Measurements from ENCODE around the gene RBP7.
"Not testable (repeated sequence)": the region's sequence is repeated elsewhere in the genome, so short reads cannot be mapped to it uniquely, and the experiment has no call there.

The RBP7 gene

DNA sequence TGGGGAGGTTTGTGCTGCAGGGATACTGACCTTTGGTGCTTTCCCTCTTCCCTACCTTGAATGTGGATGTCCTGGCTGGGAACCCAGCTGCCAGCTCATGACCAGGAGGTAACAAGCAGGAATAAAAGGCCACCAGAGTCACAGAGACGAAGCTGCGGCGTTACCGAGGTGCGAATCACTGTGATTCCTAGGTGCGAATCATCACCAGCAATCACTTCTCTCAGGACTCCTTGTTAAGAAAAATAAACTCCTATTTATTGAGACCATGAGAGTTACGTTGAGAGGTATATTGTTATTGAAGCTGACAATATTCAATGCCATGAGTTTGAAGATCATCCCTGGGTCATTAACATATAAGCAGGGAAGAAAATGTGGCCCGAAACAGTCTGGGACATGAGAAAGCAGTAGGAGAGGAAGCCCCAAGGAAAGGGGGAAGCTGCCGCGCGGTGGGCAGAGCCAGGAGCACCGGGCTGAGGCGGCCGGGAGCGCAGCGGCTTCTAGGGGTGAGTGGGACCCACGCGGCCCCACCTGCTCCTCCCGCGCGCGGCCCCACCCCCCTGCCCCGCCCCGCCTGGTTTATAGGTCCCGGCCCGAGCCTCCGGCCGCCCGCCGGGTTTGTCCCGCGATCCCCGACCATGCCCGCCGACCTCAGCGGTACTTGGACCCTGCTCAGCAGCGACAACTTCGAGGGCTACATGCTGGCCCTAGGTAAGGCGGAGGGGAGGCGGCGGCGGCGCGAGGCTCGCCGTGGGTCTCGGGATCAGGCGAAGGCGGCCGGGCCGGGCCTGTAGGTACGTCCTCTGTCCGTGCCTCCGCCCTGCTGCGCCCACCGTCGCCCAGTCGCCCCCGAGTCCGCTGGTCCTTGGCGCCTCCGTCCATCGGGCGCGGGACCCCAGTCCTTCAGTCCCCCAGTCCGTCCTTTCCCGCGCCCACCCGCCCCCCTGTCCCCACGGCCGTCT, at the start of gene RBP7:
Gene RBP7, plus strand, starts transcription at position 605 of the 959 bp plus-strand sequence. Its CDS starts 31 bp downstream, at position 636.
- no peak for DNase-seq

GRCh38 chr1:9957726-9958125, 39.3 kb upstream of the RBP7 start:
- no peak for DNase-seq

DNA sequence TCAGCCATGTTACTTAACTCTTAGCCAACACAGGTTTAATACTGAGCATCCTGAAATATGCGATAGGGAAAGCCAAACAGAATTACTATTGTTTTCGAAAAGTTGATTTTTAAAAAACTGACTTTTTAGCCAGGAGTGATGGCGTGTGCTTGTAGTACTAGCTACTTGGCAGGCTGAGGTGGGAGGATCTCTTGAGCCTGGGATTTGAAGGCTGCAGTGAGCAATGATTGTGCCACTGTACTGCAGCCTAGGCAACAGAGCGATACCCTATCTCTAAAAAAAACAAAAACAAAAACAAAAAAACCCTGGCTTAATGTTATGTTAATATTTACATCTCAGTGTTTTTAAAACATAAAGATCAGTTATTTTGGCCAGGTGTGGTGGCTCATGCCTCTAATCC, 37.0 kb upstream of the RBP7 start:
- DNase-seq: no peak

- no peak for DNase-seq
Measured at GRCh38 chr1:9960706-9961562, 36.1 kb upstream of the RBP7 start.

GRCh38 chr1:9984253-9984652, 12.8 kb upstream of the RBP7 start:
- DNase-seq: no peak

DNA sequence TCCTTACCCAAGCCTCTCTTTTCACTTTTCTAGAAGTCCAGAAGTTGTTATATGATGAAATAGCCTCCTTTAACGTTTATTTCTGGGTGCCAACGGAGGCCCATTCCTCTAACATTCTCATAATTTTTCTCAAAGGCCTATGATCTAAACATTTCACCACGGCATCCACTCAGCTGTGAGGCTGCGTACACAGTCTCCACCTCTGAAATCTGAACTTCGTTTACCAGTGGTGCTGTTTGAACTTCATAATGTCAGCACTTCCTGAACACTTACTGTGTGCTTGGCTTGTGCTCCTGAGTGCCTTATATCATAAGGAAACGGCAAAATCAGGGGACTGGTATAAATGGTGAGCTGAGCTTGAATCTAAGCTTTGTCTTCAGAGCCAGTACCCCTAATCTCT, 12.0 kb upstream of the RBP7 start:
- DNase-seq: no peak

GRCh38 chr1:9989773-9990172, 7.3 kb upstream of the RBP7 start:
- DNase-seq: no peak

DNA sequence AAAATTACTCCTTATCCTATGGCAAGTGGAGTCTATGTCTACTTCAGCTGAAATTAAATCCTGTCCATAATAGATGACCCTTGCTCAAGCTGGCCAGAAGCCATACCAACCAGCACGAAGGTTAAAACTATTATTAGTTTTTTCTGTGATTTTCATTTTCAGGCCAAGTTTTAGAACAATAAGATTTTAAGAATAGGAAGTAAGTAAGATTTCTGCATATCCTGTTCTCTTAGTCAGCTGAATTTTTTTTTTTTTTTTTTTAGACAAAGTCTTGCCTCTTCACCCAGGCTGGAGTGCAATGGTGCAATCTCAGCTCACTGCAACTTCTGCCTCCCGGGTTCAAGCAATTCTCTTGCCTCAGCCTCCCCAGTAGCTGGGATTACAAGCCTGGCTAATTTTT, 6.1 kb upstream of the RBP7 start:
- no peak for DNase-seq

GRCh38 chr1:9992910-9993309, 4.1 kb upstream of the RBP7 start:
- no peak for DNase-seq

DNA sequence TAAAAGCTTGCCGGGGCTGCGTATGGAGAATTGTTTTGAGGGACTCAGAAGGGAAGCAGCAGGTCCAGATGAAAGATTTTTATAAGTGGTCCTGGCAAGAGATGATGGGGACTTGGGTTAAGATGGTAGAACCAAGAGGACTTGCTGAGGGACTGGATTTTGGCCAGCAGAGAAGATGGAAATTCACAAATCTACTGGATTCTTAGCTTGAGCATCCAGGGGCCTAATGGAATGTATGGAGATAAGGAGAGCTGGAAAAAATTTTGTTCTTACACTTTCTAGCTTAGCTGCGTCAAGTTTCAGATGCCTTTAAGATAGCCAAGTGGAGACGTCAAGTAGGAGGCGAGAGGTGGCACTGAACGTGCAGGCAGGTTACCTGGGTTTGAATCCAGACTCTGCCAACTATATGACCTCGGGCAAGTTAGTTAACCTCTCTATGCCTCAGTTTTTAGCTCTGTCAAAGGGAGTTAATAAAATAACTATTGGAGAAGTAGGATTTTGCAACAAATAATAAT, 3.4 kb upstream of the RBP7 start:
- no peak for DNase-seq

DNA sequence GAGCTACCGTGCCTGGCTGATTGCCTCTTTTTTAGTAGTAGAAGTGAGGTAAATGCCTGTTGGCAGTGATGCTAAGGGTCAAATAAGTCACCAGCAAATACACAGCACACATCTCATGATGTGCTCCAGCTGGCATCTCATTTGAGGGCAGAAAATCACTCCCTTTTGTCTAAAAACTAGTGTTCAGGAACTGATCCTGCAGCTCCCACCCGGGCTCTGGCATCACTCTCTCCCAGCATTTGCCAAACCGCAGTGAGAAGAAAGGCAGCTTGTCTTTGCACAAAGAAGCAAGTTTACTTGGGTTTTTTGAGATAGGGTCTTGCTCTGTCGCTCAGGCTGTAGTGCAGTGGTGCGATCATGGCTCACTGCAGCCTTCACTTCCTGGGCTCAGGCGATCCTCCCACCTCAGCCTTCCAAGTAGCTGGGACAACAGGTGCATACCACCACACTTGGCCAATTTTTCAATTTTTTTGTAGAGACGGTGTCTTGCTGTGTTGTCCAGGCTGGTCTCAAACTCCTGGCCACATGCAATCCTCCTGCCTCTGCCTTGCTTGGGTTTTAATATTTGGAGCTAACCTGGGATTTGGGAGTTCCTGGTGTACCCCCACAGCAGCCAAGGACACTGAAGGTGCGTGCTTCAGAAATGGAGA, 4.1 kb downstream of the RBP7 start:
- DNase-seq: no peak

DNA sequence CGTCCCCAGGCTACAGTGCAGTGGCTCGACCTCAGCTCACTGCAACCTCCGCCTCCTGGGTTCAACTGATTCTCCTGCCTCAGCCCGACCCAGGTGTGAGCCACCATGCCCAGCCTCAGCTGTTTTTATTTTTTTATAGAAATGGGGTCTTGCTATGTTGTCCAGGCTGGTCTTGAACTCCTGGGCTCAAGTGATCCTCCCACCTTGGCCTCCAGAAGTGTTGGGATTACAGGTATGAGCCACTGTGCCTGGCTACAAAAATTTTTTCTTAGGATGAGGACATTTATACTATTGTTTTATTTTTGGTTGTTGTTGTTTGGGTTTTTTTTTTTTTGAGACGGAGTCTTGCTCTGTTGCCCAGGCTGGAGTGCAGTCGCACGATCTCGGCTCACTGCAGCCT, 8.2 kb downstream of the RBP7 start:
- not testable (repeated sequence) for DNase-seq

DNA sequence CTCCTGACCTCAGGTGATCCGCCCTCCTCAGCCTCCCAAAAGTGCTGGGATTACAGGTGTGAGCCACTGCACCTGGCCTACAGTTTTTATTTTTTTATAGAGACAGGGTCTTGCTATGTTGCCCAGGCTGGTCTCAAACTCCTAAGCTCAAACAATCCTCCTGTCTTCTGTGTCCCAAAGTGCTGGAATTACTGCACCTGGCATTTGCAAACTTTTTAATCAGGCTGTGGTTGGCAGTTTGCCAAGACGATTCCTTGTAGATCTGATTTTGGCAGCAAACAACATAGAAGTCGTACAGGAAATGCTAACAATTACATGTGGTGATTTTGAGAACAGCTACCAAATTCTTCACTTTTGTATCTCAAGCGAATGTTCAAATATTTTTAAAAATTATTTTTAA, 10.1 kb downstream of the RBP7 start:
- DNase-seq: no peak

GRCh38 chr1:10014016-10014415, 17.0 kb downstream of the RBP7 start:
- DNase-seq: no peak

DNA sequence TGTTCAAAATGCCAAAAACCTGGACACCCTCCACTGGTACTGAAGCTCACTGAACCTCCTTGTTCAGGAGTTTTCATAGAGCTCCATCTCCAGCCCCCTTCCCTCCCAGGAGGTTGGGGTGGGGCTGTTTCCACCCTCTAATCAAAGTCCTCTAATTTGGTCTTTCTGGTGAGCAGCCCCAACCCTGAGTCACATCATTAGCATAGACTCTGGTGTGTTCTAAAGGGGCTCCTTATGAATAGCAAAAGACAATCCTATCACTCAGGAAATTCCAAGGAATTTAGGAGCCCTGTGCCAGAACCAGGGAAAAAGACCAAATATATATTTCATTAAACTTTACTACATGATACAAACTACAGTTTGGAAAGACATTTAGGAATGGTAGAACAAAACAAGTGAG, 22.5 kb downstream of the RBP7 start:
- DNase-seq: no peak

DNA sequence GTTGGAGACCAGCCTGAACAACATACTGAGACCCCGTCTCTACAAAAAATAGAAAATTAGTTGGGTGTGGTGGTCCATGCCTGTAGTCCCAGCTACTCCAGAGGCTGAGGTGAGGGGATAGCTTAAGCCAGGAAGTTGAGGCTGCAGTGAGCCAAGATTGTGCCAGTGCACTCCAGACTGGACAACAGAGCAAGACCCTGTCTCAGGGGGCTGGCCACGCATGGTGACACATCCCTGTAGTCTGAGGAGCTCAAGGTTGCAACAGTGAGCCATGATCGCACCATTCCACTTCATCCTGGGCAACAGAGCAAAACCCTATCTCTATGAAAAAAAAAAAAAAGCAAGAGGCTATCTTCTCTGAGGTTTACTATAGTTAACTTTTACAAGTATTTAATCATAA, 23.1 kb downstream of the RBP7 start:
- no peak for DNase-seq

GRCh38 chr1:10020678-10021077, 23.6 kb downstream of the RBP7 start:
- DNase-seq: not testable (repeated sequence)

DNA sequence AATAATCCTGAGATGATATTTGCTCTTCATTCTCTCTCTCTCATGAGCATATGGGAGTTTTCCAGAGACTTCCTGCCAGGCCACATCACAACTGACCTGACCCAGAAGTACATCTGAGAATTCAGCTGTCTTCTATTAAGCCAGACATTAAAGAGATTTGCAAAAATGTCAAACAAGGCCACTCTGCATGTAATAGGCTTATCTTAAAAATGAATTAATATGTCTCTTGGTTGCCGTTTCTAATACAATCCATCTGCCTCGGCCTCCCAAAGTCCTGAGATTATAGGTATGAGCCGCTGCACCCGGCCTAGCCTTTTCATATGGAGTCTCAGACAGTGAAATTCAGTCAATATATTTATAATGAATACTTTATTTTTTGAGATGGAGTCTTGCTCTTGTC, 25.0 kb downstream of the RBP7 start:
- DNase-seq: not testable (repeated sequence)

DNA sequence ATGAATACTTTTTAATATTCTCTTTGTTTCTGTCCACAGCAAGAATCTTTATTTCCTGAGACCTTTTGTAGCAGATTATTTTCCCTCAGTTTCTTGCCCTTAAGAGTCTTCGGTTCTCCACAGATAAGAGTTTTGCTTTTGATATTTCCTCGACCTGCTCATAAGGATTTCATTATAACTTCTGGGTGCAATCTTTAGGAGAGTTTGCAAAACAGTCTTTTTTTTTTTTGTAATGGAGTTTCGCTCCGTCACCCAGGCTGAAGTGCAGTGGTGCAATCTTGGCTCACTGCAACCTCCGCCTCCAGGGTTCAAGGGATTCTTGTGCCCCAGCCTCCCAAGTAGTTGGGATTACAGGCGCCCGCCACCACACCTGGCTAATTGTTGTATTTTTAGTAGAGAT, 25.6 kb downstream of the RBP7 start:
- DNase-seq: no peak

GRCh38 chr1:10025354-10025753, 28.3 kb downstream of the RBP7 start:
- no peak for DNase-seq

GRCh38 chr1:10027027-10027426, 30.0 kb downstream of the RBP7 start:
- DNase-seq: no peak

- DNase-seq: not testable (repeated sequence)
Measured at GRCh38 chr1:10028956-10029500, 32.0 kb downstream of the RBP7 start.

GRCh38 chr1:10031461-10031860, 34.4 kb downstream of the RBP7 start:
- no peak for DNase-seq
